HL-60 (cell line): Measurements from ENCODE around the gene TMEM270.

Source experiments
- DNase-seq, 2 experiments: peaks; one replicate each; pipeline ENCODE4 v3.0.0-alpha.2; 2010 to 2020; ENCODE audit warnings: low read depth in 1 of 2, low spot score in 1 of 2
- H3K27ac ChIP-seq: fragments of 250-450 bp; sonication (Bioruptor Pico); replicated peaks from 2 replicates; pipeline ENCODE4 v1.5.1; 2020; ENCODE audit warnings: mild to moderate bottlenecking, moderate library complexity
- H3K27me3 ChIP-seq: fragments of 250-450 bp; sonication (Bioruptor Pico); 2 replicates; pipeline ENCODE4 v1.5.1; 2021; ENCODE audit warnings: mild to moderate bottlenecking, moderate library complexity; ENCODE audit not compliant: insufficient read depth, poor library complexity, severe bottlenecking
- H3K4me3 ChIP-seq: replicated peaks from 2 replicates; pipeline ENCODE4 v1.5.1; 2011; ENCODE audit warnings: mild to moderate bottlenecking, control low read depth, low read length; ENCODE audit not compliant: insufficient read depth
- CTCF ChIP-seq: IDR thresholded peaks from one replicate; pipeline ENCODE4 v1.5.1; 2011; ENCODE audit warnings: low read length, control low read depth, inconsistent platforms; ENCODE audit not compliant: insufficient read depth
- GABPA ChIP-seq: IDR thresholded peaks from 2 replicates; pipeline ENCODE4 v1.6.1; 2012; ENCODE audit warnings: low read depth
- POLR2AphosphoS5 ChIP-seq: IDR thresholded peaks from 2 replicates; pipeline ENCODE4 v1.6.1; 2012; ENCODE audit warnings: low read depth
- SPI1 ChIP-seq: IDR thresholded peaks from 2 replicates; pipeline ENCODE4 v1.6.1; 2012; ENCODE audit warnings: low read depth, mild to moderate bottlenecking, borderline replicate concordance
- TF ChIP-seq, protein P1 (sequence below): IDR thresholded peaks from 2 replicates; pipeline ENCODE4 v1.6.1; 2012; ENCODE audit warnings: low read depth; ENCODE audit not compliant: insufficient replicate concordance

The TMEM270 gene

DNA sequence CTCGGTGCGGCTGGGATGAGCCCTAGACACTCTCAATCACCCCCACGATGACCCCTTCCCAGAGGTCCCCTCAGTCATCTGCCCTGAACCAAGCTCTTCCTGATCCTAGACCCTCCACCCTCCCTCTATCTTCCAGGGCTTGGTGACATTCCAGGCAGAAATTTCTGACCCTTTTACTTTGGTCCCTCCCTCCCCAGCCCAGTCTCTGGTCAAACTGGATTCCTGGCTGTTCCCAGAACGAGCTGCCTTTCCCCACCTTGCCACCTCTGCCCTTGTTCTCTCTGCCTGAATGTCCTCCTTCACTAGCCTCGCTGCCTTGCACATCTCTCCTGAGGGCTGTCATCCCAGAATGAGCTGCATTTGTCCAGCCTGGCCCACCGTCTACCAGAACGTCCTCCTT, 31.5 kb upstream of the TMEM270 start:
- no peak for TF ChIP-seq SPI1
- no peak overlapping the region for H3K4me3 ChIP-seq
- no peak for DNase-seq
- no peak overlapping the region for H3K27ac ChIP-seq
- H3K27me3 ChIP-seq, result no peaks in the 10 kb centered on the region

DNA sequence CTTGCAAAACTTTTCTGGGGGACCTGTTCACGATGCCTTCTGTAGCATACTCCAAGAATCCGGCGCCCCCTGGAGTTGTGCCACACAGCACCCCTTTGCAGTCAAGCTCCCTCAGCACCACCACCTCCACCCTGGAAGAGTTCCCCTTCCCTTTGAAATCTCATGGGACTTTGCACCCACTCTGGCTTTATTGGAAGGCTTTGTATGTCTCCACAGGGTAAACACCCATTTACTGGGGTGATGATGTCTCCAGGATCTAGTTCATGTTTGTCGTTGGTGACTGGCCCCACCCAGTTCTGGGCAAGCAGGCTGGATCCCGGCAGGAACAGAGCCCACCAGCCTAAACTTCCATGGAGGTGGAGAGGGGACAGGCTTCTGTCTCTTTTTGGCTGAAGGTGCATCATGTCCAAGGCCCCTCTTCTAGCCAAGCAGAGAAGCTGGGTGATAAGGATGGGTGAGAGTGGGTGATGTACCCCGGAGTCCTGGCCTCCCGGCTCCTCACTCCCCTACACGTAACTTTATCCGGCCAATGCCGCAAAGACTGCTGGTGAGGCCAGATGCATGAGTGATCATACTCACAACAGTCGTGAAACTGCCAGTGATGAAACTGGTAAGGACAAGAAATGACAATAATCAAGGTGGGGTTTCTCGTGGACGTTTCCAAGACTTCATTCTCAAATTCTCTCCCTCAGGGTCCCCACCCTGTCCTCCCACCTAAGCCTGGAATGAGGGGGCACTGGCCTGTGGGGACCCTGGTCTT, 30.9 kb upstream of the TMEM270 start:
- DNase-seq, result no peak
- no peak overlapping the region for H3K27ac ChIP-seq
- TF ChIP-seq SPI1, result no peak
- TF ChIP-seq GABPA, result no peak
- TF ChIP-seq POLR2AphosphoS5, result no peak
- no peaks in the 10 kb centered on the region for H3K27me3 ChIP-seq
- no peak overlapping the region for H3K4me3 ChIP-seq

GRCh38 chr7:73830681-73831583, 30.0 kb upstream of the TMEM270 start, which contains the start of gene CLDN4:
CLDN4 (plus strand) TSS chr7:73830996; CDS start chr7:73831202, 206 bp downstream.
- H3K4me3 ChIP-seq, result no peak within 1 kb of the TSS
- no peak for TF ChIP-seq SPI1
- TF ChIP-seq, protein P1, sequence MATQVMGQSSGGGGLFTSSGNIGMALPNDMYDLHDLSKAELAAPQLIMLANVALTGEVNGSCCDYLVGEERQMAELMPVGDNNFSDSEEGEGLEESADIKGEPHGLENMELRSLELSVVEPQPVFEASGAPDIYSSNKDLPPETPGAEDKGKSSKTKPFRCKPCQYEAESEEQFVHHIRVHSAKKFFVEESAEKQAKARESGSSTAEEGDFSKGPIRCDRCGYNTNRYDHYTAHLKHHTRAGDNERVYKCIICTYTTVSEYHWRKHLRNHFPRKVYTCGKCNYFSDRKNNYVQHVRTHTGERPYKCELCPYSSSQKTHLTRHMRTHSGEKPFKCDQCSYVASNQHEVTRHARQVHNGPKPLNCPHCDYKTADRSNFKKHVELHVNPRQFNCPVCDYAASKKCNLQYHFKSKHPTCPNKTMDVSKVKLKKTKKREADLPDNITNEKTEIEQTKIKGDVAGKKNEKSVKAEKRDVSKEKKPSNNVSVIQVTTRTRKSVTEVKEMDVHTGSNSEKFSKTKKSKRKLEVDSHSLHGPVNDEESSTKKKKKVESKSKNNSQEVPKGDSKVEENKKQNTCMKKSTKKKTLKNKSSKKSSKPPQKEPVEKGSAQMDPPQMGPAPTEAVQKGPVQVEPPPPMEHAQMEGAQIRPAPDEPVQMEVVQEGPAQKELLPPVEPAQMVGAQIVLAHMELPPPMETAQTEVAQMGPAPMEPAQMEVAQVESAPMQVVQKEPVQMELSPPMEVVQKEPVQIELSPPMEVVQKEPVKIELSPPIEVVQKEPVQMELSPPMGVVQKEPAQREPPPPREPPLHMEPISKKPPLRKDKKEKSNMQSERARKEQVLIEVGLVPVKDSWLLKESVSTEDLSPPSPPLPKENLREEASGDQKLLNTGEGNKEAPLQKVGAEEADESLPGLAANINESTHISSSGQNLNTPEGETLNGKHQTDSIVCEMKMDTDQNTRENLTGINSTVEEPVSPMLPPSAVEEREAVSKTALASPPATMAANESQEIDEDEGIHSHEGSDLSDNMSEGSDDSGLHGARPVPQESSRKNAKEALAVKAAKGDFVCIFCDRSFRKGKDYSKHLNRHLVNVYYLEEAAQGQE, result peak; percentile 30
- no peak for DNase-seq
- H3K27me3 ChIP-seq, result no peaks in the 10 kb centered on the region
- no peak within 1 kb of the TSS for H3K27ac ChIP-seq

- TF ChIP-seq, protein P1, result no peak
- TF ChIP-seq CTCF (no peak), POLR2AphosphoS5 (no peak), GABPA (no peak), SPI1 (no peak)
- H3K27me3 ChIP-seq, result no peaks in the 10 kb centered on the region
- H3K27ac ChIP-seq, result no peak overlapping the region
- no peak overlapping the region for H3K4me3 ChIP-seq
- DNase-seq, result no peak
These were observed 29.4 kb upstream of the TMEM270 start for GRCh38 chr7:73831584-73831833.

GRCh38 chr7:73831834-73832651, 28.9 kb upstream of the TMEM270 start:
- TF ChIP-seq GABPA, result no peak
- TF ChIP-seq, protein P1, result no peak
- no peak for TF ChIP-seq SPI1
- TF ChIP-seq CTCF, result no peak
- TF ChIP-seq POLR2AphosphoS5, result no peak
- Histone ChIP-seq H3K27ac (no peak overlapping the region), H3K4me3 (no peak overlapping the region), H3K27me3 (no peaks in the 10 kb centered on the region)
- DNase-seq, result no peak
